NK-92 treated with Interleukin-12 subunit alpha and Interleukin-12 subunit beta, amount 100 ng/mL, for 24 hours (cell line): ENCODE data around the gene FBXO2.

Experiments
- DNase-seq: peaks from one replicate; lab custom pipeline; 2025; lab: John Stamatoyannopoulos, UW

FBXO2 gene

DNA sequence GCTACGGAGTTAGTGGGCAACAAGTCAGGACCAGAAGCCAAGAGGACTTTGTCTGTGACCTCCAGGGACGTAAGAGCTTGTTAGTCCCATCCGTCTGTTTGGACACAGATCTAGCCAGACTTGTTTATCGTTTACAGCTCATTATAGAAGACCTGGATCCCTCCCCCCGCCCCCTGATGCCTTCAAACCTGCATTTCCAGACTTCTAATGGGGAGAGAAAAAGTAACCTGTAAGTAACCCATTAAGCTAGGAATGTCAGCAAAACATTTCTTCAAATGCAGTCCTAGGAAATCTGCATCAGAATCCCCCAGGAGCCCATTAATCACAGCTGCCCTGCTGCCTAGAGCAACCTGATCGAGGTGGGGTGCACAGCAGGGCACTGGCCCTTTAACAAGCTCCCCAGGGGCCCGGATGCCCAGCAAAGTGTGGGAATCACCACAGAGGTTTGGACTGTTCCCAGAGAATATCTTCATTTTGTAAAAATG, 28.1 kb upstream of the FBXO2 start:
- DNase-seq = no peak

- peak; percentile 92 for DNase-seq
Measured at GRCh38 chr1:11681071-11681771, 27.0 kb upstream of the FBXO2 start, which contains the start of gene MAD2L2. Gene MAD2L2 (minus strand): TSS chr1:11681148. CDS start chr1:11680601, 547 bp downstream.

GRCh38 chr1:11680270-11681070, 26.2 kb upstream of the FBXO2 start:
- no peak for DNase-seq

DNA sequence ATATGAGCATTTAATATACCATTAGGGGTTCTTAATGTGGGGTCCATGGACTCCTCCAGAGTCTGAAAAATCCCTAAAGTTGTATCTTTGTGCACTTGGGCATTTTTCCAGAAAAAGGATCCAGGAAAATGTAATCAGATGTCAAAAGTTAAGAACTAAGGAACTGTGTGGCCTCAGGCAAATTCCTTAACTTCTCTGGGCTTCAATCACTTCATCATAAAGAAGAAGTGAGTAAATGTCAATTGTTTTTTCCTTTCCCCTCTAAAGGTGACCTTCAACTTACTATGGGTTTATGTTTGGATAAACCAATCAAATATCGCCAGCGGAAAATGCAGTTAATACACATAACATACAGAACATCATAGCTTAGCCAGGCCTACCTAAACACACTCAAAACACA, 24.2 kb upstream of the FBXO2 start:
- DNase-seq = no peak

DNA sequence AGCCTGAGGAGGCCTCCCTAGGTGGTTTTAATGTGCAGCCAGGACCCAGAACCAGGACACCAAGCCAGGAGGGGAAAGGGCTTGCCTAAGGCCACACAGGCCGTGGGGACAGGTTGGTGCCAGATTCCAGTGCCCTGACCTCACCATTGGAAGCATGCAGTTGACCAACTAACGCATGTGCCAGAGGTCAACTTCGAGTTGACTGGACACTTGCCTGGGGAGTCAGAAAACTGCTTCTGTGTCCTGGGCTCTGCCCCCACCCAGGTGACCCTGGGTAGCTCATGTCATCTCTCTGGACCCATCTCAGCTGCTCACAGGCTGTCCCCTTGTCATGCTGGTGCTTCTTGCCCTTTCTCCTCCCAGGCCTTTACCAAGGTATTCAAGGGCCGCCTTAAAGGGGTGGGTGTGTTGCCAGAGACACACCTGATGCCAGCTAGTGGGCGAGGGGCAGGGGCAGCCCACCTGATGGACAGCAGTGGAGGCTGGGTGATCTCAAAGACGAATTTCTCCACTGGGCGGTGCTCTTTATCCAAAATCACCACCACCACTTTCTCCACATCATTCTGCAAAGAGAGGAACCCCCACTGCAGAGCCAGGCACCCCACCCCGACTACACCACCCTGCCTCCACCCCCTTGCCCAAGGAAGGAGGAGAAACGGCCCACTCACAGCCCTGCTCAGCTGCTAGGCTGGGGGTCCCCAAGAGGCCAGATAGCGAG, 22.3 kb upstream of the FBXO2 start:
- no peak for DNase-seq

DNA sequence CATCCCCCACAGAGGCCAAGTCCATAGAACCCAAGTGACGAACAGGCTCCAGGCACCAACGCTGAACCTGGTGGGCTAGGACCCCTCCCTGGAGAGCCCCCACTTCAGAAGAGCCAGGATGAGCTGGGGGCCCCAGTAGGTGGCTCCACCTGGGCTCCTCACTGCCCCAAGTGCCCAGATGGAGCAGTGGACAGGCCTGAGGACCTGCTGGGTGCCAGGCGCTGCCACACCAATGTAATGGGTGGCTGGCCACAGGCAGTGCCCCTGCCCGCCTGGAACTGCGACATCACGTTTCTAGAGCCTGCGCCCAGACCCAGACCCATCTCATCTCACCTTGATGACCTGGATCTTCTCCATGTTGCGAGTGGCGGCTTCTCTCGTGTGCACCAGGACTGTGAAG, 21.1 kb upstream of the FBXO2 start:
- DNase-seq = no peak

- DNase-seq = no peak
Measured at GRCh38 chr1:11674488-11674887, 20.3 kb upstream of the FBXO2 start.

DNA sequence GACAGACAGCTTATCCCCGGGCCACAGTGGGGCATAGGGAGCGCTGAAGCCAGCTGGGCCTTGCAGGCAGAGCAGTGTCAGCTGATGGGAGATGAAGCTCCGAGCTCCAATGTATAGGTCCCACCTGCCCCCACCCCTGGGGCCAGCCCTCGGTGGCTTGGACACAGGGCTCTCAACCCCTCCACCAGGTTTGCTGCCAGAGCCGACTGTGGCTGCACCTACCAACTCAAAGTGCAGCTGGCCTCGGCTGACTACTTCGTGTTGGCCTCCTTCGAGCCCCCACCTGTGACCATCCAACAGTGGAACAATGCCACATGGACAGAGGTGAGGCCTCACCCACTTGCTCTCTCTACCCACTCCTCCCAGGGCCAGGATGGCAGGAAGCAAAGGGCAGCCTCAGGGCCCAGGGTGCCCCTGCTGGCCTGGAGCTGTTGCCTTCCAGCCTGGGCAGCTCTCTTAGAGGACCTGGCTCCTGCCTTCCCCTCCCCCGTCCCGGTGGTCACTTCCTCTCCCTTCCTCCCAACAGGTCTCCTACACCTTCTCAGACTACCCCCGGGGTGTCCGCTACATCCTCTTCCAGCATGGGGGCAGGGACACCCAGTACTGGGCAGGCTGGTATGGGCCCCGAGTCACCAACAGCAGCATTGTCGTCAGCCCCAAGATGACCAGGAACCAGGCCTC, 19.0 kb upstream of the FBXO2 start:
- no peak for DNase-seq

GRCh38 chr1:11671544-11672286, 17.5 kb upstream of the FBXO2 start:
- no peak for DNase-seq

DNA sequence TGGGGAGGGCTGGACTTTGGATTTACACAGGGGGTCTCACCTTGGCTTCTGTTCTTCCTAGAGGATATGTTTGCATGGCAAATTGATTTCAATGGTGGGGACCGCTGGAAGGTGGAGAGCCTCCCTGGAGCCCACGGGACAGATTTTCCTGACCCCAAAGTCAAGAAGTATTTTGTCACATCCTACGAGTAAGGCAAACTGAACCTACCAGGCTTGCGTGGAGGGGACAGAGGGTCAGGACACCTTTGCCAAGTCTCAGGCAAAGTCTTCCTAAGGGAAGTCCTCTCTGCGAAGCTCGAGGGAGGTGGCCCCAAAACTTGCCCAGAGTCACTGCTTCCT, 16.9 kb upstream of the FBXO2 start:
- DNase-seq = no peak

DNA sequence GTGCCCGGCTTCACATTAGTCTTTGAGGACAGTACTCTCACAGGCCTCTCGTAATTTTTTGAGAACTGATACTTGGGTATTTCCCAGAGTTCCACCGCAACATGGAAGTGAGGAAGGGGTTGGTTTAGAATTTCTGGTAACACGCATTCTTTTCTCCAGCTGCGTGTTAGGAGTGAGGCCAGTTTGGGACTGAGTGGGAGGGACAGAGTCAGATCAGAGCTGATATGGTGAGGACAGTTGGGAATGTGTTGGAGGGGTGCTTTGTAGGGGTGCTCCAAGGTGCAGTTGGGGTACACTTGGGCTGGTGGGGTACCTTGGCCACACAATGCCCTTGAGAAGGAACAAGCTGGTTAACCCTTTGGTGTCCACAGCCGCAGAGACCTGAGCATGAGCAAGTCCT, 16.5 kb upstream of the FBXO2 start:
- no peak for DNase-seq

DNA sequence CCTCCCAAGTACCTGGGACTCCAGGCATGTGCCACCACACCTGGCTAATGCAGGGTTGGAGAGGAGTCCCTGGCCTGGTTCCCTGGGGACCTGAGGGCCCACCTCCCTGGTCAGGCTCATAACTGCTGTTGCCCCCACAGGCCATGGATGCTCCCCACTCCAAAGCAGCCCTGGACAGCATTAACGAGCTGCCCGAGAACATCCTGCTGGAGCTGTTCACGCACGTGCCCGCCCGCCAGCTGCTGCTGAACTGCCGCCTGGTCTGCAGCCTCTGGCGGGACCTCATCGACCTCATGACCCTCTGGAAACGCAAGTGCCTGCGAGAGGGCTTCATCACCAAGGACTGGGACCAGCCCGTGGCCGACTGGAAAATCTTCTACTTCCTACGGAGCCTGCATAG, 14.3 kb upstream of the FBXO2 start:
- DNase-seq = no peak

DNA sequence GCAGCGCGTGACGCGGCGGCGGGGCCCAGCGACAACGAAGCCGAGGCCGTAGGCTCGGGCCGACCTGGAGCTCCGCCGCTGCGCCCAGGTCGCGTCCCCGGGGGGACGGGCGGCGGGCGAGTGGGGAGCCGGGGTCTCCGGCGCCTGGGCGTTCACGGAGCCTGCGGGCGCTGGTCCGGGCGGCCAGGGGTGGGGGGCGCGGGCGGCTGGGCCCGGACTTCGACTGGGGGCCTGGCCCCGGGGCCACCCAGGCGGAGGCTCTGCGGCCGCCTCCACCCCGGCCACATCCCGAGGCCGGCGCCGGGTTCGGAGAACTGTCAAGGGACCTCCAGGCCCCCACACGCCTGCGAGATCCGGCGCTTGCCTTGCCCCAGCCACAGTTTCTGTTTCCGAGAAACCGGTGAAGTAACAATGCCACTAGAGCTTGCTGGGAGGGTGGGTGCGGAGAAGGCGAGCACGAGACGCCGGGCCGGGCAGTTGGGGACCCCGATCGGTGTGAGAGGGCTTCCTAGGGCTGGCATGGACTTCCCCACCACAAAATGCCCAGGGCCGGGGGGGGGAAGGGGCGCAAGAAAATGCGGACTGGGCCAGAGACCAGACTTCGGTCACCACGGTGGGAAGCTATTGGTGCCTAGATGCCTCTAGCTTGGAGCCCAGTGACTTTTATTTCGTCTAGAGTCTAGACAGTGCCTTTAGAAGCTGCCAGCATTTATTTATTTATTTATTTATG, 10.3 kb upstream of the FBXO2 start:
- DNase-seq = peak; percentile 81

- DNase-seq = no peak
Measured at GRCh38 chr1:11661103-11661502, 6.9 kb upstream of the FBXO2 start.

DNA sequence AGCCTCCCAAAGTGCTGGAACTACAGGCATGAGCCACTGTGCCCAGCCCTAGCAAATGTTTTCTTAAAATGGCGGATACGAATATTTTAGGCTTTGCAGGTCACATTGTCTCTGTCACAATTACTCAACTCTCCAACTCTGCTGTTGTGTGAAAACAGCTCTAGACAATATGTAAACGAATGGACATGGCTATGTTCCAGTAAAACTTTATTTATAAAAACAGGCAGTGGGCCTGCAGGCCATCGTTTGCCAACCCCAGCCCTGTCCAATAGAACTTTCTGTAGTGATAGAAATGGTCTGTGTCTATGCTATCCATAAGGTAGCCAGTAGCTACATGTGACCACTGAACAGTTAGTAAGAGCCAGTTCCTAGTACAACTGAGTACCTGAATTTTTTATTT, 5.5 kb upstream of the FBXO2 start:
- no peak for DNase-seq

DNA sequence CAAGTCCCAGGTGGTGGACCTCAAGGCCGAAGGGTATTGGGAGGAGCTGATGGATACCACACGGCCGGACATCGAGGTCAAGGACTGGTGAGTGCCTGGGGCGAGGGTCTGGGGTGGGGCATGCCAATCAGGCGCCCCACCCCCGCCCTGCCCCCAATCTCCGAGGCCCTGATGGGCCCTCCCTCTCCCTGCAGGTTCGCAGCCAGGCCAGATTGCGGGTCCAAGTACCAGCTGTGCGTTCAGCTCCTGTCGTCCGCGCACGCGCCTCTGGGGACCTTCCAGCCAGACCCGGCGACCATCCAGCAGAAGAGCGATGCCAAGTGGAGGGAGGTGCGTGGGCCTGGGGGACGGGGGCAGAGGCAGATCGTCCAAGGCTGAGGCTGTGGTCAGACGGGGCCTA, 4.3 kb upstream of the FBXO2 start:
- no peak for DNase-seq

DNA sequence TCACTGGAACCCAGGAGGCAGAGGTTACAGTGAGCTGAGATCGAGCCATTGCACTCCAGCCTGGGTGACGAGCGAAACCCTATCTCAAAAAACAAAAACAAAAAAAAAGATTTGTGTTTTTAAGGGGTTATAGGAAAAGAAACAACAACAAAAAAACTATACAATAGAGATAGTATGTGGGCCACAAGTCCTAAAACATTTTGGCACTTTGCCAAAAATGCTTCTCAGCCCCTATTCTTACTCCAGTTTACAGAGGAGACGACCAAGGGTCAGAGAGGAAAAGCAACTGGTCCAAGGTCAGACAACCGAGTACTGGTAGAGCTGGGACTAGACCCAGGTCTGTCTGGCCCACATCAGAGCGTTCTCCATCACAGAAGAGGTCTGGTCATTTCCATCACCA, 3.4 kb upstream of the FBXO2 start:
- no peak for DNase-seq

GRCh38 chr1:11654939-11655808, 945 bp upstream of the FBXO2 start:
- DNase-seq = no peak

GRCh38 chr1:11653861-11654136, 430 bp downstream of the FBXO2 start:
- no peak for DNase-seq
